HL-60/S4 treated with phorbol 12-myristate 13-acetate at 8.2 ng/mL for 4 days and 3 days (cell line): ENCODE data around the gene FBLN1.

ENCODE experiments used
- in situ Hi-C: fragments of 300-500 bp; cut with MboI; formaldehyde crosslinking; loops from 2 replicates; pipeline ENCODE4 v1.15.0; 2022; ENCODE audit warnings: low sequenced_read_pairs

Gene FBLN1

DNA sequence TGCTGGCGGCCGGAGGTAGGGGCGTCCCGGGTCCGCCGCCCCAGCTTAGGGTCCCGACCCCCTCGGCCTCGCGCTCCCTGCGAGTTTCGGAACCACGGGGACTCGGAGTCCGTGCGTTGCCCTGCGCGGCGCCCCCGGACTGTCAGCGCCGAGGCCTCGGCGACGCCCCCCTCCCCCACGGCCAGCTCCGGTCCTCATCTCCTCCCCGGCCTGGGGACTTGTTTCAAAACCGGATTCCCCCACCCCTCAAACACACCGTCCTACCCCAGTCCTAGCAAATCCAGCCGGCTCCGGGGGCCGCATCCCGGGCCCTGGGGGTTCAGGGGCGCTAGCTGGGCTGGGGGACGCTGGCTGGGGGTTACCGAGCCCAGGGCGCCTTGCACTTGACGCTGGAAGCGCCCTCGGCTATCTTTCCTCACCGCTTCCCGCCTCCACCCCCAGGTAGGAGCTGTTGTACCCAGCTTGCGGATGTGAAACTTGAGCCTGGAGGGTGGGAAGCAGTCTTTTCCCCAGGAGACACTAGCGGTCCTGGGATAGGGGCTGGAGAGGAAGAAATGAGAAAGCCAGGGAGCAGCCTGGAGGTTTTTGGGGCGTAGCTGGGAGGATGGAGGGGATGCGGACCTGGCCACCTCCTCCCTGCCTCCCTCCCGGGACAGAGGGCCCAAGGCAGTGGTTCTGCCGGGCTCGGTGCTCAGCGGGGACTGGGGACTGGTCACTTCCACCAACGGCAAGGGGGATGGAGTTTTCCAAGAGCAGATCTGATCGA is 550 bp downstream of the FBLN1 start:
- in situ Hi-C loops = no loop called here

DNA sequence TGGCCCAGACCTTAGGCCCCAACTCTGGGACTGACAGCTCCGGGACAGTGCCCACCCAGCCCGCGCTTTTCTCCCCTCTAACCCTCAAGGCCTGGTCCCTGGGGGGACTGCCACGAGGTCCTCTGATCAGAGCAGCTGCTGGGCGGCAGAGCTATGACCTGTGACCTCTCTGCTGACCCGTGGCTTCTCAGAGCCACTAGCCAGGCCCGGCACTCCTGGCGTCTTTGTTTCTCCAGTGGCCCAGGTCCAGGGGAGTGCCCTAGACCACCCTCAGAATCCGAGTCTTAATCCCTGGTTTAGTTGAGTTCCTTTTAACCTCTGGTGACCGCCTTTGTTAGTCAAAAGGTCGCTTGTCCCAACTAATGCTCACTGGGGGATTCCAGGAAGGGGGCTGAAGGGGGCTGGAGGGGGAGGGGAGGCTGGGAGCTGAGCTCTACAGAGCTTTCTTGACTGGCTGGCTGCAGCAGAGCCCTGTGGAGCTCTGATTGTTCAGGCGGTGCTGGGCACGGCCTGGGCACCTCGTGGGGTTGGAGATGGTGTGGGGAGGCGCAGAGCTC is 1.2 kb downstream of the FBLN1 start:
- in situ Hi-C loops = no loop called here

DNA sequence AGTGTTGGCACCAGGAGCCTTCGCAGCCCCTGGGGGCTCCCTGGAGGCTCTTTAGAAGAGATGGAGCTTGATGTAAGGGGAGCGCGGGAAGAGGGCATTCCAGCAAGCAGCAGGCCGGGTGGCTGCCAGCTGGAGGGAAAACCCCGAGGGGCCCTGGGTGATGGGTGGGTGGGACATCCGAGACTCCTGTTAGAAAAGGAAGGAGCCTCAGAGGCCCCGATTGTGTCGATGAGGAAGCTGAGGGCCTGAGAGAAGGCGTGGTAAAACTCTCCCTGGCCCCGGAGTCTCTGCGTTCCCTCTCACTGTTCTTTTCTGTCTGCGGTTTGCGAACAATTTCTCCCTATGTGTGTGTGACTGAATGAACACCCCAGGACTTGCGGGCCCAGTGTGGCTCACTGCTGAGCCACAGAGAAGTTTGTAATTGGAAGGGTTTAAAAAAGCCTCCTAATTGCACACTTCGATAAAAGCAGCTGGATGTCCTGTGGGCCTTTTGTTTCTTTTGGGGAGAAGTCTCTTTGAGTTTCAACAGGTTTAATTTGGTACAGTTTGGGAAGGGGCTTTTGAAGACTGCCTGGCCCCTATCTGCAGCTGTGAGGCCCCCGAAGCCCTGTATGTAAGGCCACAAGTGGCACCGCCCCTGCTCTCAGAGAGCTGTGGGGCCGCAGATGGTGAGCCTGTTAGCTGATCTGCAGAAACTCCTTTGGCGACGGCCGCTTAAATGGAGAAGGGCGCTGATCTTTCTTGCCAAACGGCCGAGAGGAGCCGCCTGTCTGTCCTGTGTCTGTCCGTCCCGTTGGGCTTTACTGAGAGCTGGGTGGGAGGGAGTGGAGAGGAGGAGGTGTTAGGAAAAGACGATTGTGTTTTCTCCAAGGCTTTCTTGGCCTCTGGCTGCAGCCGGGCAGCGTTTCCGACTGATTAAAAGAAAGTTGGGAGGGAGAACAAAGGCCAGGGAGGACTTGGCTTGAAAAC is 2.0 kb downstream of the FBLN1 start:
- in situ Hi-C loops = no loop called here

DNA sequence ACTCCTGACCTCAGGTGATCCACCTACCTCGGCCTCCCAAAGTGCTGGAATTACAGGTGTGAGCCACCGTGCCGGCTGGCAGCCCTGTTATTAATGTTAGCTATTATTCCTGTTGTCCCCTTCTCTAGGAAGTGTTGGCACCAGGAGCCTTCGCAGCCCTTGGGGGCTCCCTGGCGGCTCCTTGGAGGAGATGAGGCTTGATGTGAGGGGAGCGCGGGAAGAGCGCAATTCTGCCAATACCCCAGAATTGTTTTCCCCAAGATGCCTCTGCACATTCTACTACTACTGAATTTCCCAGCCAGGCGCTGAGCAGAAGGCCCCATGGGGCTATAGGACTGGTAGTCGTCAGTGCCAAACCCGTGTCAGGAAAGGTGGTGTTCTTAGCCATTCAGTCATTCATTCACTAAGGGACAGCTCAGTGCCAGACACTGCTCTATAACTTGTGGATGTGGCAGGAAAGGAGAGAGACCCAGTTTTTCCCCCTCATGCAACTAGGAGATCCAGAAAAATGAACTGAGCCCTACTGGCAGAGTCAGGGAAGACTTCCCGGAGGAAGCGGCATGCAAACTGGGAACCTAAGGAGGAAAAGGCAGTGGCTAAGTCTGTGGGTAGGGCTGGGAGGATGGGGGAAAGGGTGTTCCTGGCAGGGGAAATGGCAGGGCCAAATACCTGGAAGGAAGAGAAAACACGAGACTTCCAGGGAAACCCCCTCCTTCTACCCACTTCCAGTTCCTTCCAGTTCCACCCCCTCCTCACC is 3.5 kb downstream of the FBLN1 start:
- in situ Hi-C loops = no loop called here

DNA sequence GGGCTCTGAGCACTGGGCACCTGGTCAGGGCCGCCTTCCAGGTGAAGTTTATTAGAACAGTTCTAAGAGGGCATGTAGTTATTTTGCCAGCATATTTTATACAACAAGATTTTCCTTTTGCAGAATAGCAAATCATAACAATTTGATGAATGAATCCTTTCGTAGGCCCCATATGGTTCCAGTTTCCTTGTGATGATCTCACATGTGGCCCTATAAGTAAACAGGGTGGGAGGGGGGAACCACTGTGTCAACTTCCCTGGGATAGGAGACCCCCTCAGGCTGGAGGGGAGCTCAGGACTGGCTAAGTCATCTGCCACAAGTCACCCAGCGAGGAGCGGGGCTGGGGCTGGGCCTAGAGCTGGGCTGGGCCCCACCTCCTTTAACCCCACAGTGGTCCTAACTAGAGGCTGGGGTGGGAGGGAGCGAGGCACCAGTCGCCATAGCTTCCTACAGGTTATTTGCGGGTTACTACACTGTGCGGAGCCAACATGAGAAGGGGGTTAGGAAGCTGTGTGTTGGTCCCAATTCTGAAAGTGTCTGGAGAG is 4.2 kb downstream of the FBLN1 start:
- in situ Hi-C loops = no loop called here

DNA sequence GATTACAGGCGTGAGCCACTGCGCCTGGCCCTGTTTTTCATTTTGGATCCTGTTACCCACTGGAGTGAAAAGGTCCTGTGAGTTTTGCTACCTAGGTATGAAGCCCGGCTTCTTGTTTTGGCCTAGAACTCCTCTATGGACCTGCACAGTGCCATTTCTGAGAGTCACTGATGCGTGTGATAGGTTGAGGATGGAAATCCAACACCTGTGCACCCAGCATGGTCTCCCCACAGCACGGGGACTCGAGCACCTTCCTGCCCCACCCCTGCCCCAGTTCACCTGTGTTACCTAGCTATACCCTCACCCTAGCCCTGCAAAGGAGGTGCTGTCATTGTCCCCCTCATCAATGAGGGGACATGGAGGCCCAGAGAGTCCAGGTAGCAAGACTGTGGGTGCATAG is 5.1 kb downstream of the FBLN1 start:
- in situ Hi-C loops = no loop called here

DNA sequence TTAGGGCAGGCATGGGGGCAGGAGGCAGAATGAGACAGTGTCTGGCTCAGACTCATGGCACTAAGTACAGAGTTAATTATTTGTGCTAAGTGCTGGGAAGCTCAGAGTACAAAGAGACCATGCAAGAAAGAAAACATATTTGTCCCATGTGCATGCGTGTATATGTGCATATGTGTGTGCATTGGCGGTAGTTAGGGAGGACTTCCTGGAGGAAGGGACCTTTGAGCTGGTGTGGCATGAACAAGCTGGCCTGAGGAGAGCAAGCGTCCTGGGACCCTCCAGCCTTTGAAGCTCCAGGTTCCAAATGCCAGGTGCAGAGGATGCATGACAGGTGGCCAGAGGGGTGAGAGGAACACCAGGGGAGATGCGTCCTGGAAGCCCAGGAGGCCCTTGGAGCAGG is 6.1 kb downstream of the FBLN1 start:
- in situ Hi-C loops = no loop called here

DNA sequence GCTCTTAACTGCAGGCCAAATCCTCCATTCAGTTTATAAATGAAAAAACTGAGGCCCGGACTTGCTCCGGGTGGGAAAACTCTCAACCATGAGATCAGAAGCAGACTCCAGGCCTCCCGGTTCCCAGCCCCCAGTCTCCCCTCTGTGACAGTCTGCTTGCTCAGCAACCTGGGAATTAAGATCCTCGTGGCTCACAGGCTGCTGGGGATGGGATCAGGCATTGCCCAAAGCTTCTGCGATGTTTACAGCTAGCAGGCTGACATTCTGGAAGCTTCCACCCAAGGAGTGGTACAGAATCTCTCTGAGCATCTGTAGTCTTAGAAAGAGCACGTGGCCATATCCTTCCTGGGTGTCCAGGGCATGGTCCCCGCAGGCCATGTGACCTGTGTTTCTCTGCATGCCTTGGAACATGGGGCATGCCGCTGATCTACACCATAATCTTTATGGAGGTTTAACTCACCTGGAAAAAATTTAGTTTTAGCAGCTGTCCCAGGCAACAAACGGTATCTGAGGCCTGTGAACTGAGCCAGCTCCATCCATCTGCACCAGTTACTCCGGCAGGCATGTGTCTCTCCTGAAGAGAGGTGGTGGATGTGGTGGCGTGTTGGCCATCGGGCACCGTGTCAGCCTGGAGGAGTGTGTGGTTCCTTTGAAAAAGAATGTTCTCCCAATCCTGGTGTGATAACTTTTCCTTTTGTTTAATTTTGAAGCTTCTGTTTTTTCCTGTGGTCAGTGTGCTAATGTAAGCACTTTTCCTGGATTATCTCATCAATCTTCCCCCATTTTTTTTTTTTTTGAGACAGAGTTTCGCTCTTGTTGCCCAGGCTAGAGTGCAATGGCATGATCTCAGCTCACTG is 7.9 kb downstream of the FBLN1 start:
- in situ Hi-C loops = no loop called here

DNA sequence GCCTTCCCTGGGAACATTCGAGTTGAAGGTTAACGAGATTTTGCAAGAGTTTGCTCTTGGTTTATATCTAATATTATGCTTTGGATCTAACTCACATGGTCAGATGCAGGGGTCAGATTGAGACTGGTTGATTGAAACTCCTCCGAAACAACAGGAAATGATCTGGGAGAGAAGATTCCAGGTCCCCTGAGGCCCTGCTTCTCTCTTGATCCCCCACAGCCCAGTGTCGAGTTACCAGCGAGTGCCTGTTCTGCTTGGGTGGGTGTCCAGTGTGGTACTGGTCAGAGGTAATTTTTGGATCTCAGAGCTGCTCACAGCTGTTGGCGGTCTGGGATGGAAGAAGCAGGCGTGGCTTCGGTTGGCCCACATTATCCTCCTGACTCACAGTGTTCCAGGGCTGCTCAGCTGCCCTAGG is 9.2 kb downstream of the FBLN1 start:
- in situ Hi-C loops = no loop called here

DNA sequence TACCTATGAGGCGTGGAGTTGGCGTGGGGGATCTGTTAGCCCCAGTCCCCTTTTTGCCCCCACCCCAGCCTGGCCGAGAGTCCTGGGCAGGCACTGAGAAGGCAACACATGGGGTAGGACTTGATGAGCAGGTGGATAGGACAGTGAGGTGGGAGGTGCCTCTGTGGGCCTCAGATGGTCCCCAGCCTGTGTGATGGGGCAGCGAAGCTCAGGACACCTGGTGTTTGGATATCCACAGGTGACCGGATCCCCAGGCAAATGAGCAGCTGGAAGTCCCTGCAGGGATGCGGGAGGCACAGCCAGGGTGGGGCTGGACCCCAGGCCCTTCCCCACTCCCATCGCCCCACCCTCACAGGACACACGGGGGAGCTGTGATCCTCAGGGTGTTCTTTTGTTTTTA is 9.7 kb downstream of the FBLN1 start:
- in situ Hi-C loops = no loop called here

DNA sequence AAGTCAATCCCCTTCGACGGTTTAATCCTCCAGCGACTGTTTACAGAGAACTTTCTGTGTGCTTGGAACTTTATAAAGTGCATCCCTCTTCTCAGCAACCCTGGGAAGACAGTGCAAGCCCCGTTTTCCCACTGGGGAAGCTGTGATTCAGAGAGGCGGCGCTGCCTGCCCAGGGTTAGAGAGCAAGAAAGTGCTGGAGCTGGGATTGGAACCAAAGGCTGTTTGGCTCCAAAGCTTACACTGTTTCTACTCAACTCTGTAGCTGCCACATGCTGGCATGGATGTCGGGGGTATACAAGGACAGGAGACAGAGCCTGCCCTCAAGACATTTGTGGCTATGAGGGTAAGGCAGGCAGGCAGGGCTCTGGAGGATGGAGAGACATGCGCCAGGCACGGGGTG is 13.0 kb downstream of the FBLN1 start:
- in situ Hi-C loops = no loop called here

DNA sequence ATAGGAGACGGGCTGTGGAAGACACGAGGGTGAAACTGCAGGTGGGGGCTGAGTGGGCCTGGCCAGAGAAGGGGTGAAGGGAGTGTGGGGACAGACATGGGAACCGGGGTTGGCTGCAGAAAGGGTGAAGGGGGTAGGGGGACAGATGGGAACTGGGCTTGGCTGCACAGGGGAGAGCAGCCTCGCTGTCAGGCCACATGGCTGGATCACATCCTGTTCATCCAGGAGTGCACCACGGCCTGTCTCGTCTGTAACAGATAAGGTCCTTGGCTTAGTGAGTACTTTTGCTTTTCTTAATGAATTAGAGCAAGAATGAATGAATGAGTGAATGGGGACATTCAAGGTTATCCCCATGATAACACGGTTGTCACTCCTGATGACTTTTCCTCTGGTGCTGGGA is 13.5 kb downstream of the FBLN1 start:
- in situ Hi-C loops = no loop called here

DNA sequence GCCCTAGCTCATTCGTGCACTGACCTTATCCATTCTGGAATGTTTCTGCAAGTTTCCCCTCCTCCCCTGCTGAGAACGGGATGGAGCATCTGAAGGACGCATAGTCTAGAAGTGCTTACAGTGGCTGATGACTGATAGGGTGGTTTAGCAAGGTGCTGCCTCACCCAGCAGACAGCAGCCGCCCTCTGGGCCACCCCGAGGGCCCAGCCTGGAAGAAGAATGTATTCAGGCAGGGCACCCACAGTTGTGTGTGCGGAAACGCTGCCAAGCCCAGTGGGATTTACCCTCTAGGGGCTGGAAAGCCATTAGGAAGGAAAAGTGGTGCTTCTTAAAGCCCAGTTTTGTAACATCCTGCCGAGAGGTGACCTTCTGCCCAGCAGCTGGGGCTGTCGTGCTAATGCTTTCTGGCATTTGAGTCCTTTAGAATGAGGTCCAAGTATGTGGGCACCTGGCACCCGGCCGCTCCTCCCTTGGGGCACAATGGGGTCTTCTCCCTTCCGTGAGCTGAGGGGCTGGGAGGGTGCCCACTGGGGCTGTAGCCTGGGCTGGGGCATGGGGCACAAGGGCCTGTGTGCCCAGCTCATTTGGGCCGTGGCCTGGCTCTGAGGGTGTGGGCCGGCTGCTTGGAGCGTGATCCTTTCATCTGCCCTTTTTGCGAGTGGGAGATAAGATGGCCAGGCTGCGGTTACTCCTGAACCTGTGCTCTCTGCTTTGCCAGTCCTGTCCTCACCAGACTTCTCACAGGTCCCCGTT is 14.4 kb downstream of the FBLN1 start:
- in situ Hi-C loops = no loop called here

DNA sequence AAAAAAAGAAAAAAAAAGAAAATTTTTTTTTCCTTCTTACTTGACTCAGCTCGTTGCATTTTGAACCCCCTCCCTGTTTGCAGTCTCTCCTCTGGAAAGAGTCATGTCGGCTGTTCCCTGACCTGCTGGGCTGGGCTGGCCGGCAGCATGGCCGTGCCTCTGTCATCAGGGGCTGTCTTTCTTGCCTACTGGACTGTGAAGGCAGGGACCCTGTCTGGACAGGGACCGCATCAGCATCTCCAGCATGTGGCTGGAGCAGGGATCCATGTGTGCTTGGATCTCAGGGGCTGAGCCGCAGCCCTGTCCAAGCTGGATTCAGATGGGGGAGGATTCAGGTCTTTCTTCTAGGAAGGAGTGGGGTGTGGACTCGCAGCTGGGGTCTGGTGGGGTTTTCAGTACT is 15.5 kb downstream of the FBLN1 start:
- in situ Hi-C loops = no loop called here

DNA sequence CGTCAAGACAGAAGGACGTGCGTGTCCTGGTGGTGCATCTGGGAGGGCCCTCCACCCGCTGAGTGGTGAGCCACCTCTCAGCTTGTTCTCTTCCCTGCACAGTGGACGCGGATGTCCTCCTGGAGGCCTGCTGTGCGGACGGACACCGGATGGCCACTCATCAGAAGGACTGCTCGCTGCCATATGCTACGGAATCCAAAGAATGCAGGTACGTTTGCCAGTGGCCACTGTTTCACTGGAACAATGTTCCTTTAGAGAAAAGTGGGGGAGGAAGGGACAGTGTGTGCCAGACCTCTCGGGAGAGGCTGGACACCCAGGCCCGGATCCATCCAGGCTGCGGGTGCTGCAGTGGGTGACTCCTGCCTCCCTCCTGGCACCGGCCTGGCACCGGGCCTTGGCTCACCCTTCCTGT is 15.9 kb downstream of the FBLN1 start:
- in situ Hi-C loops = no loop called here

DNA sequence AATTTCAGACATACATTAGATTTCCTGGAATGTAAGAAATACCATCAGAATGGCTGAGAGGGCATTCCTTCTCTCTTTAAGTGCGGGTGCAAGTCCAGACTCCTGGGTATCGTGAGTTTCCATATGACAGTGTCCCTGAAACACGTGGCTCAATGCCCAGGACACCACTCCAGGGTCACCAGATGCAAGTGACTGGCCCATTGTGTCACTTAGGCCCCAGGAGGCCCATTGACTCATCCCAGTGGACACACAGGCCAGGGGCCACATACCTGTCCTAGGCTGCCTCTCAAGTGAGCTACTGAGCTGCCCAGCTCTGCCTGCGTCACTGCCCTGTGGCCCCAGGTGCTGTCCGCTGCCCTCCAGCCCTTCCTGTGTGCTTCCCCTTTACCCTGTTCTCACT is 18.5 kb downstream of the FBLN1 start:
- in situ Hi-C loops = no loop called here

DNA sequence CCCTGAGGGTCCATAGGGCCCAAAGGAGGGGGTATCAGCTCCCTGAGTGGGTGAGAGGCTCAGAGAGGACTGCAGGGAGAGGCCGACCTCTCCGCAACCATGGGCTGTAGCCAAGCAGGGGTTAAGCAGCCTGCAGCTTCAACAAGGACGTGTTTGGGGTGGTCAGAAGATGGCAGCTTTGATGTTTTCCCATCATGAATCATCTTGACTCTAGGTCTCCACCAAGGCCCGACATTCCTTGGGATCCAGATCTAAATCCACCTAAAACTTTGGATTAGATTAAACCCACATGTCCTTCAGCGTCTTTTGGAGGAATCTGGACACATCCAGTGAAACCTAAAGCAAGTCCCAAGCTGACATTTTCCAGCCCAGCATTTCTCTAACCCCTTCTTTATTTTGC is 19.8 kb downstream of the FBLN1 start:
- in situ Hi-C loops = no loop called here

DNA sequence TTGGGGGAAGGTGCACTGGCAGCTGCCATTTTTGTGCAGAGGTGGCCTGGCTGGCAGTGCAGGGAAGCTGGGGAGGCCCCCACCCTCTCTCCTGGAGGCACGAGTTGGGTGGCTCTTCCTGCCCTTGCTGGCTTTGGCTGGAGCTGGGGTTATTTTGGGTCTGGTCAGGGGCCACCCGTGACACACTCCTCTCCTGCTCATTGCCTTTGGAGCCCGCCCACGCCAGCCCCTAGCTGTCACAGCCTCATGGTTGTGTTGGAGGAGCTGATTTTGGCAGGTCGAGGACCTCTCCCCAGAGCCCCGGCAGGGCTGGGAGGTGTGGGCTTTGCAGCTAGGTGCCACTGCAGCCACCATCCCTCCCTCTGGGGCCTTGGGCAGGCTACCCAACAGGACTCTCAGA is 21.5 kb downstream of the FBLN1 start:
- in situ Hi-C loops = no loop called here

DNA sequence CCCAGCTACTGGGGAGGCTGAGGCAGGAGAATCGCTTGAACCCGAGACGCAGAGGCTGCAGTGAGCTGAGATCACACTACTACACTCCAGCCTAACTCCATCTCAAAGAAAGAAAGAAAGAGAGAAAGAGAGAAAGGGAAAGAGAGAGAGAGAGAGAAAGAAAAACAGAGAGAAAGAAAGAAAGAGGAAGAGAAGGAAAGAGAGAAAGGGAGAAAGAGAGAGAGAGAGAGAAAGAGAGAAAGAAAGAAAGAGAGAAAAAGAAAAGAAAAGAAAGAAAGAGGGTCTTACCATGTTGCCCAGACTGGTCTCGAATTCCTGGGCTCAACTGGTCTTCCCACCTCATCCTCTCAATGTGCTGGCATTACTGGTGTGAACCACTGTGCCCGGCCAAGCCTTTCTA is 22.3 kb downstream of the FBLN1 start:
- in situ Hi-C loops = no loop called here
